ENCODE measurements around the gene SCN4B. TPM values are rescaled to one million over a fixed set of nuclear protein-coding genes. Genes with fewer than 3 reads are reported as not detected.
A peak's percentile ranks its signal among the peaks of the same experiment; 100 is the strongest.

SCN4B gene
- total and polyA plus RNA-seq, 4 donors = 0.05 to 0.67 (median 0.42) TPM; not detected in 1

DNA sequence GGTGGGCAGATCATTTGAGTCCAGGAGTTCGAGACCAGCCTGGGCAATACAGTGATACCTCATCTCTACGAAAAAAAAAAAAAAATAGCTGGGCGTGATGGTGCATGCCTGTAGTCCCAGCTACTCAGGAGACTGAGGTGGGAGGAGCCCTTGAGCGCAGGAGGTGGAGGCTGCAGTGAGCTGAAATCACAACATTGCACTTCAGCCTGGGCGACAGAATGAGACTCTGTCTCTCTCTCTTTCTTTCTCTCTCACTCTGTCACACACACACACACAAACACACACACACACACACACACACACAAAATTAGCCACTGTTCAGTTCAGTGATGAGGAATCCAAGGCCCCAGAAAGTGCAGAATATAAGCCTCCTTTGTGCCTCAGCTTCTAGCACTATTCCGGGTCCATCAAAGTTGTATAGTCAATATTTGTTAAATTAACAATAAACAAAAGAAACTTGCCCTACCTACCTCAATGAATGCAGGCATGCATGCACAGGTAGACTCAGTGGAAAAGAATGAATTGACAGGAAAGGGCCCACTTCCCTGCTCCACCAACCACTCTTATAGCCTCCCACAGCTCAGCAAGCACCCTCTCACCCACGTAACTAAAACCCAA, 62.0 kb downstream of the SCN4B start:
- no peak overlapping the region for H3K4me3 ChIP-seq (ENCODE audit: low read depth in 1 of 3, low read length in 3 of 3)
- no peak overlapping the region for H3K27ac ChIP-seq (ENCODE audit: low read depth in 1 of 2, low read length in 2 of 2)
- no peak overlapping the region for H3K9ac ChIP-seq (ENCODE audit: low read depth in 1 of 2, low read length in 2 of 2)
- TF ChIP-seq FOXA1 (IDR thresholded peaks at IDR 0.05) (no peak), NR2F2 (IDR thresholded peaks at IDR 0.05) (no peak), TAF1 (conservative IDR thresholded peaks at IDR 0.05) (no peak)
- no peaks in the 10 kb centered on the region for H3K27me3 ChIP-seq (ENCODE audit: control insufficient read depth in 4 of 4, insufficient read depth in 4 of 4, low read length in 3 of 4)
- WGBS = 86% methylated on average over 7 of the region's 7 CpGs
- H3K9me3 ChIP-seq (ENCODE audit: control insufficient read depth in 4 of 4, low read length in 3 of 4) = peaks cover 2 to 18% (median 15%) of the 10 kb centered on the region in 4 donors
- DNase-seq (ENCODE audit: low spot score) = no peak
- H3K36me3 ChIP-seq (ENCODE audit: control insufficient read depth in 4 of 4, insufficient read depth in 3 of 4, low read depth in 1 of 4, low read length in 3 of 4) = no peaks in the 10 kb centered on the region
- H3K4me1 ChIP-seq (ENCODE audit: control insufficient read depth in 4 of 4, insufficient read depth in 4 of 4, low read length in 3 of 4) = peaks cover 0 to 1% (median 0%) of the 10 kb centered on the region in 4 donors

DNA sequence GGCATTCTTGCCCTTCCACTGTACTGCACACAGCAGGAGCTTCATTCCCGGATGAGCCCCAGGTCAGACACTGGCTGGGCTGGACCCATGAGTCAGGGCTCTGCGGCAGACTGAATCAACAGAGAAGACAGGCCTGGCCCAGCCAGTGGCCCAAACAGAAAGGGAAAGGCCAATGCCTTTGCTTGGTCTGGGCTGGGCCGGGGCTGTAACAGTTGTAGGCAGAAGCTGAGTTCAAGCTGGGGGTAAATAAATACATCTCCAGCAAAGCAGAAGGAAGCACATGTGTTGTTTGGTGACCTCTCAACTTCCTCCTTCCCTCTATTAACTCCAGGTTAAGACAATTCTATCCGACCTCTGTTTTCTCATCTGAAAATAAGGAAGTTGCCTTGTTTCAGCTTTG, 64.1 kb downstream of the SCN4B start:
- 69% methylated on average over 4 of the region's 4 CpGs for WGBS
- Histone ChIP-seq H3K27me3 (ENCODE audit: control insufficient read depth in 4 of 4, insufficient read depth in 4 of 4, low read length in 3 of 4) (no peaks in the 10 kb centered on the region), H3K27ac (ENCODE audit: low read depth in 1 of 2, low read length in 2 of 2) (no peak overlapping the region), H3K9me3 (ENCODE audit: control insufficient read depth in 4 of 4, low read length in 3 of 4) (peaks cover 2 to 18% (median 15%) of the 10 kb centered on the region in 4 donors), H3K9ac (ENCODE audit: low read depth in 1 of 2, low read length in 2 of 2) (no peak overlapping the region), H3K4me1 (ENCODE audit: control insufficient read depth in 4 of 4, insufficient read depth in 4 of 4, low read length in 3 of 4) (peaks cover 0 to 1% (median 0%) of the 10 kb centered on the region in 4 donors), H3K36me3 (ENCODE audit: control insufficient read depth in 4 of 4, insufficient read depth in 3 of 4, low read depth in 1 of 4, low read length in 3 of 4) (no peaks in the 10 kb centered on the region), H3K4me3 (ENCODE audit: low read depth in 1 of 3, low read length in 3 of 3) (no peak overlapping the region)
- TF ChIP-seq RXRA (IDR thresholded peaks at IDR 0.05) = peak; percentile 21 to 26
- no peak for TF ChIP-seq SP1 (IDR thresholded peaks at IDR 0.05)
- no peak for DNase-seq (ENCODE audit: low spot score)

DNA sequence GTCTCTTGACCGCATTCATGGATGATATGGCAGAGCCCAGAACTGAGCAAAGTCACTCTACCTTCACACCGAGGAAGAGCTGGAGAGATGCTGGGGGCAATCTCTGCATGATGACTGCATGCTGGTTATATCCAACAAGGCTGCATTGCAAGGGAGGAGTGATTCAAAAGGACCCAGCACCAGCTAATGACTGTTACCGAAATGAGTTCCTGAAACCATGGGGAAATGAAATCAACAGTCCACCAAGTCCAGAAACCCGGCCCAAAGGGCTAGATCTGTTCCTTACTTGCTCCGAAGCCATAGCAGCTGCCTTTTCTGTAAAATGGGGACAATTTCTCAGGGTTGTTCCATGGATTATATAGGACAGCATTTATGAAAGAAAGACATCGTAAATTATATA, 64.7 kb downstream of the SCN4B start:
- H3K4me3 ChIP-seq (ENCODE audit: low read depth in 1 of 3, low read length in 3 of 3) = no peak overlapping the region
- no peaks in the 10 kb centered on the region for H3K27me3 ChIP-seq (ENCODE audit: control insufficient read depth in 4 of 4, insufficient read depth in 4 of 4, low read length in 3 of 4)
- peaks cover 0 to 1% (median 0%) of the 10 kb centered on the region in 4 donors for H3K4me1 ChIP-seq (ENCODE audit: control insufficient read depth in 4 of 4, insufficient read depth in 4 of 4, low read length in 3 of 4)
- no peaks in the 10 kb centered on the region for H3K36me3 ChIP-seq (ENCODE audit: control insufficient read depth in 4 of 4, insufficient read depth in 3 of 4, low read depth in 1 of 4, low read length in 3 of 4)
- WGBS = 87% methylated on average over 6 of the region's 6 CpGs
- H3K9ac ChIP-seq (ENCODE audit: low read depth in 1 of 2, low read length in 2 of 2) = no peak overlapping the region
- TF ChIP-seq GABPA (IDR thresholded peaks at IDR 0.05 in 1 of 2, conservative IDR thresholded peaks at IDR 0.05 in 1 of 2) (no peak), NR2F2 (IDR thresholded peaks at IDR 0.05) (no peak), RXRA (IDR thresholded peaks at IDR 0.05) (no peak), TAF1 (conservative IDR thresholded peaks at IDR 0.05) (no peak)
- TF ChIP-seq, protein P1, sequence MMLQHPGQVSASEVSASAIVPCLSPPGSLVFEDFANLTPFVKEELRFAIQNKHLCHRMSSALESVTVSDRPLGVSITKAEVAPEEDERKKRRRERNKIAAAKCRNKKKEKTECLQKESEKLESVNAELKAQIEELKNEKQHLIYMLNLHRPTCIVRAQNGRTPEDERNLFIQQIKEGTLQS (IDR thresholded peaks at IDR 0.05) = no peak
- peaks cover 2 to 18% (median 15%) of the 10 kb centered on the region in 4 donors for H3K9me3 ChIP-seq (ENCODE audit: control insufficient read depth in 4 of 4, low read length in 3 of 4)
- no peak for DNase-seq (ENCODE audit: low spot score)
- no peak overlapping the region for H3K27ac ChIP-seq (ENCODE audit: low read depth in 1 of 2, low read length in 2 of 2)

DNA sequence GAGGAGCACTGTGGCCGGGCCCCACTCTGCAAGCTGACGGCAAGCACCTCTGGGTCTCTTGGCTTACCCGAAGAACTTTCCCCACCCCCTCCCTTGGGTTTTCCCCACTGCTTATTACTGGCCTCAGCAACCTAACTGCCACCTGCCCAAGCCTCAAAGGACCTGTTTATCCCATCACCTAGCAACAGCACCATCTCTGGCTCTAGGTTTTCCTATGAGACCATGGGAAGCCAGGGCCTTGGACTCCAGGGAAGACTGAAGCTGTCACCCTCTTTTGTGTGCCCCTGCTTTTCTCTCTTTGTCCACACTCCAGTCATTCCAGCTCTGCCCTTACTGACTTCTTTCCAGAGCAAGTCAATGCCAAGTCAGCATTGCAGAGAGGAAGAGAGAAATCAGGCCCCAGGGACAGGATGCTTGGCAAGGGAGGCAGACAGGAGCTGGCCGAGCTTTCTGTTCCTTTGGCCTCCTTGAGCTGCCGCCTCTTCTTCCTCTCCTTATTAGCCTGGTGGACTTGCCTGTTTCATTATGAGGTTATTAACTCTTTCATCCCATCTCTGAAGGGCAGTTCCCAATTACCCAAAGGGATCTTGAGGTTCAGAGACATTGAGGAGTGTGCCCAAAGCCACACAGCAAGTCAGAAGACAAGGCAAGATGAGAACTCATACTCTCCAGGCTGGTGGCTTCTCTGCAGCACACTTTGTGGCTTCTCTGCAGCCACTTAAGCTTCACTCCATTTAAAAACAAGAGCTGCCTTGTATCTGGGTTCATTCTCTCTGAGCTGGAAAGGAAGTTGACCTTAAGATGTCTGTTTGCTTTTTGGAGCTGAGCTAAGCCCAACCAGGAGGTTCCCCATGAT, 65.5 kb downstream of the SCN4B start, which contains the start of gene SMIM35:
TSS of gene SMIM35 (minus strand) at position 51 of the 856 bp plus-strand sequence. CDS start 206 bp downstream, outside the sequence.
- no peaks in the 10 kb centered on the region for H3K27me3 ChIP-seq (ENCODE audit: control insufficient read depth in 4 of 4, insufficient read depth in 4 of 4, low read length in 3 of 4)
- no peak for DNase-seq (ENCODE audit: low spot score)
- no peak within 1 kb of the TSS for H3K27ac ChIP-seq (ENCODE audit: low read depth in 1 of 2, low read length in 2 of 2)
- 84% methylated on average over 5 of the region's 5 CpGs for WGBS
- H3K4me1 ChIP-seq (ENCODE audit: control insufficient read depth in 4 of 4, insufficient read depth in 4 of 4, low read length in 3 of 4) = peaks cover 0 to 1% (median 0%) of the 10 kb centered on the region in 4 donors
- no peak within 1 kb of the TSS for H3K4me3 ChIP-seq (ENCODE audit: low read depth in 1 of 3, low read length in 3 of 3)
- H3K9me3 ChIP-seq (ENCODE audit: control insufficient read depth in 4 of 4, low read length in 3 of 4) = peaks cover 2 to 18% (median 15%) of the 10 kb centered on the region in 4 donors
- TF ChIP-seq GABPA (IDR thresholded peaks at IDR 0.05 in 1 of 2, conservative IDR thresholded peaks at IDR 0.05 in 1 of 2) (no peak), HNF4G (IDR thresholded peaks at IDR 0.05) (no peak), HNF4A (conservative IDR thresholded peaks at IDR 0.05) (no peak), FOXA2 (IDR thresholded peaks at IDR 0.05) (no peak)
- TF ChIP-seq, protein P2, sequence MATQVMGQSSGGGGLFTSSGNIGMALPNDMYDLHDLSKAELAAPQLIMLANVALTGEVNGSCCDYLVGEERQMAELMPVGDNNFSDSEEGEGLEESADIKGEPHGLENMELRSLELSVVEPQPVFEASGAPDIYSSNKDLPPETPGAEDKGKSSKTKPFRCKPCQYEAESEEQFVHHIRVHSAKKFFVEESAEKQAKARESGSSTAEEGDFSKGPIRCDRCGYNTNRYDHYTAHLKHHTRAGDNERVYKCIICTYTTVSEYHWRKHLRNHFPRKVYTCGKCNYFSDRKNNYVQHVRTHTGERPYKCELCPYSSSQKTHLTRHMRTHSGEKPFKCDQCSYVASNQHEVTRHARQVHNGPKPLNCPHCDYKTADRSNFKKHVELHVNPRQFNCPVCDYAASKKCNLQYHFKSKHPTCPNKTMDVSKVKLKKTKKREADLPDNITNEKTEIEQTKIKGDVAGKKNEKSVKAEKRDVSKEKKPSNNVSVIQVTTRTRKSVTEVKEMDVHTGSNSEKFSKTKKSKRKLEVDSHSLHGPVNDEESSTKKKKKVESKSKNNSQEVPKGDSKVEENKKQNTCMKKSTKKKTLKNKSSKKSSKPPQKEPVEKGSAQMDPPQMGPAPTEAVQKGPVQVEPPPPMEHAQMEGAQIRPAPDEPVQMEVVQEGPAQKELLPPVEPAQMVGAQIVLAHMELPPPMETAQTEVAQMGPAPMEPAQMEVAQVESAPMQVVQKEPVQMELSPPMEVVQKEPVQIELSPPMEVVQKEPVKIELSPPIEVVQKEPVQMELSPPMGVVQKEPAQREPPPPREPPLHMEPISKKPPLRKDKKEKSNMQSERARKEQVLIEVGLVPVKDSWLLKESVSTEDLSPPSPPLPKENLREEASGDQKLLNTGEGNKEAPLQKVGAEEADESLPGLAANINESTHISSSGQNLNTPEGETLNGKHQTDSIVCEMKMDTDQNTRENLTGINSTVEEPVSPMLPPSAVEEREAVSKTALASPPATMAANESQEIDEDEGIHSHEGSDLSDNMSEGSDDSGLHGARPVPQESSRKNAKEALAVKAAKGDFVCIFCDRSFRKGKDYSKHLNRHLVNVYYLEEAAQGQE (IDR thresholded peaks at IDR 0.05) = no peak
- TF ChIP-seq, protein P3, sequence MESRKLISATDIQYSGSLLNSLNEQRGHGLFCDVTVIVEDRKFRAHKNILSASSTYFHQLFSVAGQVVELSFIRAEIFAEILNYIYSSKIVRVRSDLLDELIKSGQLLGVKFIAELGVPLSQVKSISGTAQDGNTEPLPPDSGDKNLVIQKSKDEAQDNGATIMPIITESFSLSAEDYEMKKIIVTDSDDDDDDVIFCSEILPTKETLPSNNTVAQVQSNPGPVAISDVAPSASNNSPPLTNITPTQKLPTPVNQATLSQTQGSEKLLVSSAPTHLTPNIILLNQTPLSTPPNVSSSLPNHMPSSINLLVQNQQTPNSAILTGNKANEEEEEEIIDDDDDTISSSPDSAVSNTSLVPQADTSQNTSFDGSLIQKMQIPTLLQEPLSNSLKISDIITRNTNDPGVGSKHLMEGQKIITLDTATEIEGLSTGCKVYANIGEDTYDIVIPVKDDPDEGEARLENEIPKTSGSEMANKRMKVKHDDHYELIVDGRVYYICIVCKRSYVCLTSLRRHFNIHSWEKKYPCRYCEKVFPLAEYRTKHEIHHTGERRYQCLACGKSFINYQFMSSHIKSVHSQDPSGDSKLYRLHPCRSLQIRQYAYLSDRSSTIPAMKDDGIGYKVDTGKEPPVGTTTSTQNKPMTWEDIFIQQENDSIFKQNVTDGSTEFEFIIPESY (IDR thresholded peaks at IDR 0.05) = no peak
- TF ChIP-seq, protein P4, sequence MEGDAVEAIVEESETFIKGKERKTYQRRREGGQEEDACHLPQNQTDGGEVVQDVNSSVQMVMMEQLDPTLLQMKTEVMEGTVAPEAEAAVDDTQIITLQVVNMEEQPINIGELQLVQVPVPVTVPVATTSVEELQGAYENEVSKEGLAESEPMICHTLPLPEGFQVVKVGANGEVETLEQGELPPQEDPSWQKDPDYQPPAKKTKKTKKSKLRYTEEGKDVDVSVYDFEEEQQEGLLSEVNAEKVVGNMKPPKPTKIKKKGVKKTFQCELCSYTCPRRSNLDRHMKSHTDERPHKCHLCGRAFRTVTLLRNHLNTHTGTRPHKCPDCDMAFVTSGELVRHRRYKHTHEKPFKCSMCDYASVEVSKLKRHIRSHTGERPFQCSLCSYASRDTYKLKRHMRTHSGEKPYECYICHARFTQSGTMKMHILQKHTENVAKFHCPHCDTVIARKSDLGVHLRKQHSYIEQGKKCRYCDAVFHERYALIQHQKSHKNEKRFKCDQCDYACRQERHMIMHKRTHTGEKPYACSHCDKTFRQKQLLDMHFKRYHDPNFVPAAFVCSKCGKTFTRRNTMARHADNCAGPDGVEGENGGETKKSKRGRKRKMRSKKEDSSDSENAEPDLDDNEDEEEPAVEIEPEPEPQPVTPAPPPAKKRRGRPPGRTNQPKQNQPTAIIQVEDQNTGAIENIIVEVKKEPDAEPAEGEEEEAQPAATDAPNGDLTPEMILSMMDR (IDR thresholded peaks at IDR 0.05; ENCODE audit: low read depth, low read length, missing input control) = no peak
- H3K9ac ChIP-seq (ENCODE audit: low read depth in 1 of 2, low read length in 2 of 2) = no peak within 1 kb of the TSS
- no peaks in the 10 kb centered on the region for H3K36me3 ChIP-seq (ENCODE audit: control insufficient read depth in 4 of 4, insufficient read depth in 3 of 4, low read depth in 1 of 4, low read length in 3 of 4)
